Stimulated activated memory B cell treated with anti-CD40 and anti-IgM and Interleukin-4, amounts not matched to agents 10 μg/mL and 1 μg/mL and 100 μg/mL, for 72 hours (primary cell): ENCODE data around the gene STAT3.

Experiments used
- ATAC-seq: fragments of 150-1000 bp; cut with Tn5 transposase; 2 replicates; pipeline ENCODE4 v1.10.0; 2021
- H3K27ac Mint-ChIP-seq: one replicate; pipeline ENCODE4 v1.8.0; 2022; ENCODE audit warnings: mild to moderate bottlenecking, mixed read lengths
- H3K27me3 Mint-ChIP-seq: one replicate; pipeline ENCODE4 v1.8.0; 2022; ENCODE audit warnings: mixed read lengths
- H3K36me3 Mint-ChIP-seq: one replicate; pipeline ENCODE4 v1.8.0; 2022; ENCODE audit warnings: mixed read lengths
- H3K4me1 Mint-ChIP-seq: one replicate; pipeline ENCODE4 v1.8.0; 2022; ENCODE audit warnings: mixed read lengths
- H3K4me3 Mint-ChIP-seq: one replicate; pipeline ENCODE4 v1.8.0; 2022; ENCODE audit warnings: mild to moderate bottlenecking, moderate library complexity, mixed read lengths
- H3K9me3 Mint-ChIP-seq: one replicate; pipeline ENCODE4 v1.8.0; 2022; ENCODE audit warnings: mixed read lengths

The STAT3 gene

DNA sequence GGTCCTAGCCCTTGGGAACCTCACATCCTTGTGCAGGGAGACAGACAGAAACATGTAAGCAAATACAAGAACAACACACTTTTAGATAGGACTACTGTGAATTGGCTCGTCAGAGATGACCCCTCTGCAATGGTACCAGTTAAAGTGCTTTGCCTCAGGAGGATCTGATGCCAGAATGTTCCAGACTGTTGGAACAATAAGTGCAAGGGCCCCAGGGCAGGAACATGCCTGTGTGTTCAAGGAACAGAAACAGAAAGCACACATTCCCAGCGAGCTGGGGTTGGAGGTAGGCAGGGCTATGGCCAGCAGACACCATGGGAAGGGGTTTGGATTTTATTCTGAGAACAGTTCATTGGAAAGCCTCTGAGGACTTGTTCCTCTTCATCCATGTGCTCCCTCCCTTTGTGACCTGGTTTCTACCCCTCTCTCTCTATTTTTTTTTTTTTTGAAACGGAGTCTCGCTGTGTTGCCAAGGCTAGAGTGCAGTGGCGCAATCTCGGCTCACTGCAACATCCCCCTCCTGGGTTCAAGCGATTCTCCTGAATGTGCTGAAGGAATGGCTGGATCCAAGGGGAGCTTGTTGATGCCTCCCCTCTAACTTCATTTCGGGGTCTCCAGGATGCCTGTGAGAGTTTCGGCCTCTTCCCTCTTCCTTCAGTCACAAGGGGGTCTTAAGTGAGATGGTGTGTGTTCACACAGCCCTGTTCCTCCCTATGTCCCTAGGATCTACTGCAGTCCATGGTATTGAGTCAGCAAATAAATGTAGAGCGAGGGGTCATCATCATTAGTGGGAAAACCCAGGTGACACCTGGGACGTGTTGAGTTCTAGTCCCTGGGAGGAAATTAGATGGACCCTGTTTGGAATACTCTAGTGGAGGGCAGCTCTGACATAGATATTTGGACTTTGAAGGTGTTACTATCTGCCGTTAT, 93.5 kb downstream of the STAT3 start:
- H3K4me3 Mint-ChIP-seq: no peak overlapping the region
- ATAC-seq: no peak
- no peaks in the 10 kb centered on the region for H3K9me3 Mint-ChIP-seq
- peaks cover 74% of the 10 kb centered on the region for H3K36me3 Mint-ChIP-seq
- H3K27ac Mint-ChIP-seq: peak overlapping the region; percentile 20
- no peaks in the 10 kb centered on the region for H3K27me3 Mint-ChIP-seq
- H3K4me1 Mint-ChIP-seq: peaks cover 55% of the 10 kb centered on the region

DNA sequence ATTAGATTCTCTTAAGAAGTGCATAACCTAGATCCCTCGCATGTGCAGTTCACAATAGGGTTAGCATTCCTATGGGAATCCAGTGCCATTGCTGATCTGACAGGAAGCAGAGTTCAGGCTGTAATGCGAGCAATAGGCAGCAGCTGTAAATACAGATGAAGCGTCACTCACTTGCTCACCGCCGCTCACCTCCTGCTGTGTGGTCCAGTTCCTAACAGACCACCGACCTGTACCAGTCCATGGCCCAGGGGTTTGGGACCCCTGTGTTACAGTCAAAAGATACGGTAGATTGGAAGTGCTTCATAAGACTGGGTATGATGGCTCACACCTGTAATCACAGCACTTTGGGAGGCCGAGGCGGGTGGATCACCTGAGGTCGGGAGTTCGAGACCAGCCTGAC, 97.1 kb downstream of the STAT3 start:
- peak overlapping the region; percentile 95 for H3K27ac Mint-ChIP-seq
- no peaks in the 10 kb centered on the region for H3K9me3 Mint-ChIP-seq
- H3K4me3 Mint-ChIP-seq: peak overlapping the region; percentile 34
- peaks cover 62% of the 10 kb centered on the region for H3K36me3 Mint-ChIP-seq
- peaks cover 77% of the 10 kb centered on the region for H3K4me1 Mint-ChIP-seq
- no peaks in the 10 kb centered on the region for H3K27me3 Mint-ChIP-seq
- ATAC-seq: no peak

- Mint-ChIP-seq H3K36me3 (peaks cover 56% of the 10 kb centered on the region), H3K27ac (peak overlapping the region; percentile 95), H3K4me1 (peaks cover 81% of the 10 kb centered on the region), H3K27me3 (no peaks in the 10 kb centered on the region), H3K4me3 (peak overlapping the region; percentile 98), H3K9me3 (no peaks in the 10 kb centered on the region)
- no peak for ATAC-seq
Measured at GRCh38 chr17:42290577-42290976, 97.7 kb downstream of the STAT3 start.

- Mint-ChIP-seq H3K27me3 (no peaks in the 10 kb centered on the region), H3K4me1 (peaks cover 75% of the 10 kb centered on the region), H3K36me3 (peaks cover 47% of the 10 kb centered on the region), H3K4me3 (peak overlapping the region; percentile 98), H3K27ac (peak overlapping the region; percentile 95), H3K9me3 (no peaks in the 10 kb centered on the region)
- ATAC-seq: peak; percentile 3
Measured at GRCh38 chr17:42289611-42290181, 98.5 kb downstream of the STAT3 start.

DNA sequence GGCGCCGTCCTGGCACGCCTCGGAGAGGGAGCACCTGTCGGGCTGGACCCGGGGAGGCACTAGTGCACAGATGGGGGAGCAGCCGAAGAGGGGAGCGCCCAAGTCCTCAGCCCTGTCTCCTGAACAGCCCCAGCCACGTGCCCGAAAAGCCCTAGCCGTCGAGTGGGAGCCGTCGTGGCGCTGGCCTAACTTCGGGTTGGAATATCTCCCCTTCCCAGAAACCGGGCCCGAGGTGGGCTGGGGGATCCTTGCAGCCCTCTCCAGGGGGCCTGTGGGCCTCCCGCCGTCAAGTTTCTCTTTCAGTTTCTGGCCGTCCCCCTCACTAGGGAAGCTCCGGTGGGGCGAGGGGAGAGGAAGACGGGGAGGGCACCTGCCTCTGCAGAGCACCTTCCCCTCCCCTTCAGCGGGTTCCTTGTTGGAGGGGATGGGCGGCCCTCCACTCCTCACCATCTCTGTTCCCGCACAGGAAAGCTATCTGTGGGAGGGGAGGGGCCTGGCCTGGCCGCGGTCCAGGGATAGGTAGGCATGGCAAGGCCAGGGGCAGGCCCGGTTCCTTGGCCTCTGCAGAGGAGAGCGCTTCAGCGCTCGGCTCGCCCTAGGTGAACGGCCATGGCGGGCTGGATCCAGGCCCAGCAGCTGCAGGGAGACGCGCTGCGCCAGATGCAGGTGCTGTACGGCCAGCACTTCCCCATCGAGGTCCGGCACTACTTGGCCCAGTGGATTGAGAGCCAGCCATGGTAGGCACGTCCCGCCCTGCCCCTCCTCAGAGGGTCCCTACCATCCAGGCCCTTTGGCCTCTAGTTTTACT, 99.2 kb downstream of the STAT3 start:
- Mint-ChIP-seq H3K9me3 (no peaks in the 10 kb centered on the region), H3K27ac (peak overlapping the region; percentile 95), H3K4me1 (peaks cover 69% of the 10 kb centered on the region), H3K36me3 (peaks cover 47% of the 10 kb centered on the region), H3K4me3 (peak overlapping the region; percentile 98), H3K27me3 (no peaks in the 10 kb centered on the region)
- peak; percentile 20 for ATAC-seq

- Mint-ChIP-seq H3K27ac (peak within 1 kb of the TSS; percentile 95), H3K36me3 (peaks cover 40% of the 10 kb centered on the region)
Measured at GRCh38 chr17:42287977-42288802, 100.1 kb downstream of the STAT3 start, which contains the start of gene STAT5A. Gene STAT5A (plus strand): TSS chr17:42288498. CDS start chr17:42289412, 914 bp downstream.

DNA sequence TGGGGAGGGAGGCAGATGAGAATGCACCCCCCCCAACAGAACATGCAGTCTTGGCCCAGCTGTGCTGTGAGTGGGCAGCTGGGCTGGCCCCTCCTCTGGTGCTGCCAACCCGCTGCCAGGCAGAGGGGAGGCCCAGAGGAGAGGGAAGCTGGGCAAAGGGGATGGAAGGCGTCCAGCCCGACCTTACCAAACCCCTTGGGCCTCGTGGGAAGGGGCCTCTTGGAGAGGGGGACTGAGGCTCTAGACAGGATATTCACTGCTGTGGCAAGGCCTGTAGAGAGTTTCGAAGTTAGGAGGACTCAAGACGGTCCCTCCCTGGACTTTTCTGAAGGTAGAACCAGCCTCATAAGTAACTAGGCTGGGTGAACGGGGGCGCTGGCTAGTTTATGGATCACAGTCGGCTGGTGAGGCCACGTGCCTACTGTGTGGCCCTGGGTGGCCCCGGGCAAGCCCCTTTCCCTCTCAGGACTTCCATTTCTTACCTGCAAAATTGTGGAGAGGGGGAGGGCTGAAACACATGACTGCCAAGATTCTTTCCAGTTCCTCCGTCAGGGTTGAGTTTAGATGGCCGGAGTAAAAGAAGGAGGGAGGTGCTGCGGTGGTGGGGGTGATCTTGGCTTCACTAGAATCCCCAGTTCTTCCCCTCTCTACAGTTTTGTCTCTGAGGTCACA, 100.8 kb downstream of the STAT3 start:
- ATAC-seq: peak; percentile 68
- Mint-ChIP-seq H3K4me1 (peaks cover 62% of the 10 kb centered on the region), H3K27ac (peak overlapping the region; percentile 95), H3K4me3 (peak overlapping the region; percentile 98), H3K9me3 (no peaks in the 10 kb centered on the region), H3K36me3 (peaks cover 36% of the 10 kb centered on the region), H3K27me3 (no peaks in the 10 kb centered on the region)

More at GRCh38 chr17:42287977-42288802, 100.1 kb downstream of the STAT3 start, which contains the start of gene STAT5A:
- Mint-ChIP-seq H3K4me1 (peaks cover 62% of the 10 kb centered on the region), H3K4me3 (peak within 1 kb of the TSS; percentile 98), H3K9me3 (no peaks in the 10 kb centered on the region), H3K27me3 (no peaks in the 10 kb centered on the region)
- ATAC-seq: peak; percentile 88

DNA sequence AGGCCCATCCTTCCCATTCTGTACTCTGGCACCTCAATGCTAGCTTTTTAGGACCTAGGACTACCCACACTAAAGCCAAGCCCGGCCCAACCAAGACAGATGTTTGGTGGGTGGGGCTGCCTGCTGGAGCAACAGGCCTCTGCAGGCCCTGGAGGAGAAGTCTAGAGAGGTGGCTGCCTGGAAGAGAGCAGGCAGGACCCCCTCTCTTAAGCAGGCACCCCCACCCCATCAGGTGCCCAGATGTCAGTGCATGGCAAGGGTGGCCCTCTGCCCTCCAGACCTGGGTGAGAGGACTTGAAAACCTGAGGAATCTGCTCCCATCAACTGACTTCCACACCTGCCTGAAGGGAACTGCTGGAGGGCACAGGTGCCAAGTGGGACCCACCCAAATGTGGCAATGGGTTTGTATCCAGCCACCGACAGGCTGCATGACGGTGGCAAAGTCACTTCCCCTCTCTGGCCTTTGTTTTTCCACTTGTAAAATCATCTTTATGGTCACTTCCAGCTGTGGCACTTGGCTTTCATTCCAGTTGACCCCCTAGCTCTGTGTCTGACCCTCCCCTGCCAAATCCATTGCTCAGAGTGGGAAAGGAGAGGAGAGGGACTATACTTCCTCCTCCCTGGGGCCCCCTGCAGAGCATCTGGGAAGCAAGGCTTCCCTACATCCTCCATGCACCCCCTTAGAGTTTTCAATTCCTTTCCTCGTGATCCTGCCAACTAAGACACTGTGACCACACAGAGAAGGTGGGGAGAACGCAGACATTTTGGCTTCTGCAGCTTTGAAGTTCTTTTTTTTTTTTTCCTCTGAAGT, 101.6 kb downstream of the STAT3 start:
- Mint-ChIP-seq H3K9me3 (no peaks in the 10 kb centered on the region), H3K27me3 (no peaks in the 10 kb centered on the region), H3K4me1 (peaks cover 55% of the 10 kb centered on the region), H3K27ac (peak overlapping the region; percentile 95), H3K36me3 (peaks cover 27% of the 10 kb centered on the region), H3K4me3 (peak overlapping the region; percentile 98)
- no peak for ATAC-seq

DNA sequence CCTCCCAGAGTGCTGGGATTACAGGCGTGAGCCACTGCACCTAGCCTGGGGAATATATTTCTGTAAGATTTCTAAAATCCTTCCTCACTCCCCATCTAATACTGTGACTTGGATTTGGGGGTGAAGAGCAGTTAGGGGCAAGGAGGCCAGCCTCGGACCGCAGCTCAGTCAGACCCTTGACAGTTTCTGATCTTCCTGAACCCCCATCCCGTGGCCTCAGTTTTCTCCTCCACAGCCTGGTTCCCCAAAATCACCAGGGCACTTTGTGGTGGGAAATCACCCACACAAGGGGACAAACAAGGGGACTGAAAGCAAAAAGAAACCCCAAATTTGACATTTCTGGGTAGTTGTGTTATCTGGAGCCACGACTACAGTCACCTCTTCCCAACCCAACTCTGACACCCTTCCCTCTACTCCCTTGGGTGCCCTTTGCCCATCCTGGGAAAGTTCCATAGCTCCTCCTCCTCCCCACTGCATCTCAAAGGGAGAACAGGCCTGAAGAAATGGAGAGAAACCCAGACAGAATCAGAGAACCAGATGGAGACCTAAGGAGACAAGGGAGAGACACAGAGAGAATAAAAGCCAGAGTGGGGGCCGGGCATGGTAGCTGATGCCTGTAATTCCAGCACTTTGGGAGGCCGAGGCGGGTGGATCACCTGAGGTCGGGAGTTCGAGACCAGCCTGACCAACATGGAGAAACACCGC, 102.7 kb downstream of the STAT3 start:
- peaks cover 17% of the 10 kb centered on the region for H3K36me3 Mint-ChIP-seq
- ATAC-seq: no peak
- H3K27me3 Mint-ChIP-seq: no peaks in the 10 kb centered on the region
- peak overlapping the region; percentile 98 for H3K4me3 Mint-ChIP-seq
- no peaks in the 10 kb centered on the region for H3K9me3 Mint-ChIP-seq
- H3K4me1 Mint-ChIP-seq: peaks cover 47% of the 10 kb centered on the region
- peak overlapping the region; percentile 95 for H3K27ac Mint-ChIP-seq

DNA sequence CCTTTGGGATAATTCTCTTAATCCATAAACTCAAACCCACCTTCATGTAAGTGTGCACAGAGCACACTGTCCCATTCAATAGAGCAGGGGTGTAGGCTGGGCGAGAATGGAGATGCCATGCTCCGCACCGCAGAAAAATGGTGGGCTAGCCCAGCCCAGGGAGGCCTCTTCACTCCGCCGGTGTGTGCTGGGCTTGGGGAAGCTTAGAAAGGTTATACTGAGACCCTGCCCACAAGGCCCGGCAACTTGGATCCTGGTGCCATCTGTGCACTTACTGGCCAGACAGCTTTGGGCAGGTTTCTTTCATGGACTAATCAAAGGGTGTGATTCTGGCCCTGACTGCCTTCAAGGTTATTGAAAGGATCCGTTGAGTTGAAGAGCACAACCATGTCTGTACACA, 103.7 kb downstream of the STAT3 start:
- Mint-ChIP-seq H3K27ac (no peak overlapping the region), H3K9me3 (no peaks in the 10 kb centered on the region), H3K27me3 (no peaks in the 10 kb centered on the region)

GRCh38 chr17:42284024-42284369, 104.2 kb downstream of the STAT3 start:
- Mint-ChIP-seq H3K36me3 (peaks cover 2% of the 10 kb centered on the region), H3K4me3 (no peak overlapping the region), H3K27me3 (no peaks in the 10 kb centered on the region), H3K4me1 (peaks cover 37% of the 10 kb centered on the region), H3K27ac (no peak overlapping the region), H3K9me3 (no peaks in the 10 kb centered on the region)
- ATAC-seq: no peak

More for the DNA sequence above, 103.7 kb downstream of the STAT3 start:
- no peak overlapping the region for H3K4me3 Mint-ChIP-seq
- H3K4me1 Mint-ChIP-seq: peaks cover 43% of the 10 kb centered on the region
- ATAC-seq: no peak
- H3K36me3 Mint-ChIP-seq: peaks cover 8% of the 10 kb centered on the region

- Mint-ChIP-seq H3K27ac (peak overlapping the region; percentile 23), H3K27me3 (no peaks in the 10 kb centered on the region), H3K4me1 (peaks cover 34% of the 10 kb centered on the region)
Measured at GRCh38 chr17:42283241-42284023, 104.8 kb downstream of the STAT3 start.

More at GRCh38 chr17:42283241-42284023, 104.8 kb downstream of the STAT3 start:
- Mint-ChIP-seq H3K4me3 (no peak overlapping the region), H3K36me3 (no peaks in the 10 kb centered on the region), H3K9me3 (no peaks in the 10 kb centered on the region)
- no peak for ATAC-seq
